C4-2B (cell line): ENCODE measurements around the gene ECT2L.

ENCODE experiments used
- H3K27ac ChIP-seq: fragments of 450-650 bp; 2 replicates; pipeline ENCODE4 v1.5.1; 2017
- ZFX ChIP-seq: fragments of 450-650 bp; IDR thresholded peaks from 2 replicates; pipeline ENCODE4 v1.6.1; 2017
- TF ChIP-seq, protein P1 (sequence below): fragments of 450-650 bp; conservative IDR thresholded peaks from 2 replicates; pipeline ENCODE4 v1.5.1; 2017; ENCODE audit warnings: mild to moderate bottlenecking

The ECT2L gene

DNA sequence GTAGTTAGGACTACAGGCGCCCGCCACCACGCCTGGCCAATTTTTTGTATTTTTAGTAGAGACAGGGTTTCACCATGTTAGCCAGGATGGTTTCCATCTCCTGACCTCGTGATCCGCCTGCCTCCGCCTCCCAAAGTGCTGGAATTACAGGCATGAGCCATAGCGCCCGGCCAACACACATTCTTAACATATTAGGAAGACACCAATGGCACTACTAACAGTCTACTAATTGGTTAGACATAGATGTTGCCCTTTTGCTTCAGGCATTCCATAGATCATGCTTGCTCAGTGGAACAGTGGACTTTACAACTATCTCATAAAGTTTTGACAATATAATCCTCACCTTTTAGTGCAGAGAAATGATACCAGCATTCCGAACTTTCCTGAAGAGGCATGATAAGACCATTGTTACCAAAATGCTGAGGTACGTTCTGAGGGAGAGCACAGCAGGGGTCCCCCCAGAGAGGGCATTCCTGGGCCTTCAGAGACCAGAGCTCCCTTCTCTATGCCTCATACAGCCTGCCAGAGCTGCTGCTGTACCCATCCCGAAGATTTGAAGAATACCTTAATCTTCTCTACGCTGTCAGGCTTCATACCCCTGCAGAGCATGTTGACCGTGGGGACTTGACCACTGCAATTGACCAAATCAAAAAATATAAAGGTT lies 89.4 kb downstream of the ECT2L start:
- TF ChIP-seq ZFX, result no peak
- TF ChIP-seq, protein P1, sequence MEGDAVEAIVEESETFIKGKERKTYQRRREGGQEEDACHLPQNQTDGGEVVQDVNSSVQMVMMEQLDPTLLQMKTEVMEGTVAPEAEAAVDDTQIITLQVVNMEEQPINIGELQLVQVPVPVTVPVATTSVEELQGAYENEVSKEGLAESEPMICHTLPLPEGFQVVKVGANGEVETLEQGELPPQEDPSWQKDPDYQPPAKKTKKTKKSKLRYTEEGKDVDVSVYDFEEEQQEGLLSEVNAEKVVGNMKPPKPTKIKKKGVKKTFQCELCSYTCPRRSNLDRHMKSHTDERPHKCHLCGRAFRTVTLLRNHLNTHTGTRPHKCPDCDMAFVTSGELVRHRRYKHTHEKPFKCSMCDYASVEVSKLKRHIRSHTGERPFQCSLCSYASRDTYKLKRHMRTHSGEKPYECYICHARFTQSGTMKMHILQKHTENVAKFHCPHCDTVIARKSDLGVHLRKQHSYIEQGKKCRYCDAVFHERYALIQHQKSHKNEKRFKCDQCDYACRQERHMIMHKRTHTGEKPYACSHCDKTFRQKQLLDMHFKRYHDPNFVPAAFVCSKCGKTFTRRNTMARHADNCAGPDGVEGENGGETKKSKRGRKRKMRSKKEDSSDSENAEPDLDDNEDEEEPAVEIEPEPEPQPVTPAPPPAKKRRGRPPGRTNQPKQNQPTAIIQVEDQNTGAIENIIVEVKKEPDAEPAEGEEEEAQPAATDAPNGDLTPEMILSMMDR, result no peak
- no peak overlapping the region for H3K27ac ChIP-seq

DNA sequence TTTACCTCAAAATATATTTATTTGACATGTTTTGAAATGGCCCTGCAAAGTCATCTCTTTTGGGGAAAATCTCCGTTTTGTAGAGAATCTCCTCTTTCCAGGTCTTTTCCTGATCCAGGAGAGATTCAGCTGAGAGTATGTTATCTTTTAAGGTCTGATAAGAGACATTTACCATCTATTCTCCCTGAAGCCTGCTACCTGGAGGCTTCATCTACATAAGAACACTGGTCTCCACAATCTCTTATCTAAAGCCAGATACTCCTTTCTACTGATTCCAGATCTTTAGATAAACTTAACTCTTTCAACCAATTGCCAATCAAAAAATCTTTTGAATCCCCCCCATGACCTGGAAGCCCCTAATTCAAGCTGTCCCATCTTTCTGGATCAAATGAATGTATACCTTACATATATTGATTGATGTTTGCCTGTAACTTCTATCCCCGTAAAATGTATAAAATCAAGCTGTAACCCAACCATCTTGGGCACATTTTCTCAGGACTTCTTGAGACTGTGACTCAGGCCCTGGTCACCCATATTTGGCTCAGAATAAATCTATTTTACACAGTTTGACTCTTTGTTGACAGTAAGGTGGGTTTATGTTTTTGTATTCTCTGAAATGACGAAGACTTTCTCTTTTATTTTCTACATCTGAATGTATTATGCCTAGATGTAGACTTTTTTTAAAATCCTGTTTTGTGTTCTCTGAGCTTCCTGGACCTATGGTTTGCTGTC lies 95.5 kb downstream of the ECT2L start:
- no peak overlapping the region for H3K27ac ChIP-seq

DNA sequence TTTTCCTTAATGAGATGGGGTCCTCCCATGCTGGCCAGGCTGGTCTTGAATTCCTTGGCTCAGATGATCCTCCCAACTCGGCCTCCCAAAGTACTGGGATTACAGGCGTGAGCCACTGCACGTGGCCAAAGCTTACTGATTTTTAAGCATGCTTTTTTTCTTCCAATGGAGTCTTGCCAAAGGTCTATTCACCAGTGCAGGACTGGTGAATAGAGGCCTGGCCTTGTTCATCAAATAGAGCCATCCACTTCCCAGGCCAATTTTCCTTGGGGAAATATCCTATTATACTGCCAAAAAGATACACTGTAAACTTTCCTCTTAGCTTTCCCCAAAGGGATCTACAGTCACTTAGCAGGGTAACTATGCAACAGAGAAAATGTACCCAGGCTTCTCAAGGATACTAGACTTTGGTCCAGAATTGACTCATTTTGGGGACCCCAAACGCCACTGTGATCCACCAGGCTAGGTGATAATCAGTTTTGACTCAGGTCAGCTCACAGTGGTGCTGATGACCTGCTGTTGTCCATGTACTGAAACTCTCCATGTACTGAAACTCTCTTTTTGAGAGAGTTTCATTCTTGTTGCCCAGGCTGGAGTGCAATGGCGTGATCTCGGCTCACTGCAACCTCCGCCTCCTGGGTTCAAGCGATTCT lies 100.3 kb downstream of the ECT2L start:
- TF ChIP-seq, protein P1, result no peak
- no peak for TF ChIP-seq ZFX
- H3K27ac ChIP-seq, result no peak overlapping the region

More for the DNA sequence above, 95.5 kb downstream of the ECT2L start:
- no peak for TF ChIP-seq ZFX
- TF ChIP-seq, protein P1, result no peak

DNA sequence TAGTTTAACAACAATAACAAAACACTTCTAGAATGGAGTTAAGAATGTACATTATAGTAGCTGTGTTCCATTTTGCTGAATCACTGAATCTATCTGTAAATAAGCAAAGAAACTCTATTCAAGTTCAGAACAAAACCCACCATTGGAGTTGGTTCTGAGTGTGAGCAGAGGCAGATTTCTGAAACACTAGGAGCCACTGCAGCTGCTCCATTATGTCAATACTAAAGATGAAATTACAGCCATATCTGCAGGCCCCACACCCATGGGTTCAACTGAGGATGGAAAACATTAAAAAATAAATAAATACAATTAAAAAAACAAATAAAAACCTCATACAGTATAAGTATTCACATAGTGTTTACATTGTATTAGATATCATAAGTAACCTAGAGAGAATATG lies 101.1 kb downstream of the ECT2L start:
- no peak for TF ChIP-seq ZFX
- TF ChIP-seq, protein P1, result no peak
- H3K27ac ChIP-seq, result no peak overlapping the region

DNA sequence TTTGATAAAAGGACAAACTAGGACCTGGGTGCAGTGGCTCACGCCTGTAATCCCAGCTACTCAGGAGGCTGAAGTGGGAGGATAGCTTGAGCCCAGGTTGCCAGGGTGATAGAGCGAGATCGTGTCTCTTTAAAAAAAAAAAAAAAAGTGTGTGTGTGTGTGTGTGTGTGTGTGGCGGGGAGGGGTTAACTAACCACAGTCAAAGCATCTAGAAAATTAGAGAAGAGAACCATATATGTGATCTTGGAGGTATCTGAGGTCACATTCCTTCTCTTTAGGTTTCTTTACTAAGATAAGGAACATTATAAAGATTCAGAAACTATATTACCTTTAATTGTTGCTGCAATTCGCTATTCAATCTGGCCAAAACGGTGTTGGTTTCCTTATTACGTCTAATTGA lies 111.3 kb downstream of the ECT2L start:
- TF ChIP-seq, protein P1, result no peak
- no peak for TF ChIP-seq ZFX
- no peak overlapping the region for H3K27ac ChIP-seq

DNA sequence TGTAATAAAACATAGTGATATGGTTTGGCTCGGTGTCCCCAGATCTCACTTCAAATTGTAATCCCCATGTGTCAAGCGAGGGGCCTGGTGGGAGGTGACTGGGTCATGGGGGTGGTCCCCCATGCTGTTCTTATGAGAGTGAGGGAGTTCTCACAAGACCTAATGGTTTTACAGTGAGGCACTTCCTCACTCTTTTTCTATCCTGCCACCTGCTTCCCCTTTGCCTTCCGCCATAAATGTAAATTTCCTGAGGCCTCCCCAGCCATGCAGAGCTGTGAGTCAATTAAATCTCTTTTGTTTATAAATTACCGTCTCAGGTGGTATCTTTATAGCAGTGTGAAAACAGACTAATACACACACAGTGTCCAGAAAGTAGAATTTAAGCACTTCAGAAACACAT lies 113.6 kb downstream of the ECT2L start:
- no peak overlapping the region for H3K27ac ChIP-seq
- TF ChIP-seq ZFX, result no peak
- TF ChIP-seq, protein P1, result no peak

DNA sequence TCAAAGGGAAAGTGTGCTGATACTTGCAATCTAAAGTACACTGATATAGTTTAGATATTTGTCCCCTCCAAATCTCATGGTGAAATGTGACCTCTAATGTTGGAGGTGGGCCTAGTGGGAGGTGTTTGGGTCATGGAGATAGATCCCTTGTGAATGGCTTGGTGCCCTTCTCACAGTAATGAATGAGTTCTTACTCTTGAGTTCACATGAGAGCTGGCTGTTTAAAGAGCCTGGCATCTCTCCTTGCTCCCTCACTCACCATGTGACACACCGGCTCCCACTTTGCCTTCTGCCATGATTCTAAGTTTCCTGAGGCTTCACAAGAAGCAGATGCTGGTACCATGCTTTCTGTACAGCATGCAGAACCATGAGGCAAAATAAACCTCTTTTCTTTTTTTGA lies 114.1 kb downstream of the ECT2L start:
- H3K27ac ChIP-seq, result no peak overlapping the region
- TF ChIP-seq, protein P1, result no peak
- no peak for TF ChIP-seq ZFX
